ENCODE measurements around the gene SGK2. TPM values are rescaled to one million over a fixed set of nuclear protein-coding genes. Genes with fewer than 3 reads are reported as not detected.

Gene SGK2
- total RNA-seq, 1 experiment from 2014 or later: not detected

- Histone ChIP-seq H2AK5ac (ENCODE audit: insufficient read length, low read length) (no peak overlapping the region), H2AFZ (ENCODE audit: low read length) (no peak overlapping the region), H3K4me2 (ENCODE audit: insufficient read depth, insufficient read length, low read length) (no peak overlapping the region), H2BK120ac (ENCODE audit: low read depth, low read length, poor library complexity, severe bottlenecking) (no peak overlapping the region), H3K4me1 (ENCODE audit: insufficient read depth, low read length) (no peaks in the 10 kb centered on the region), H2BK5ac (ENCODE audit: insufficient read length, low read length) (no peak overlapping the region), H2BK15ac (ENCODE audit: low read depth, low read length) (no peak overlapping the region), H3K79me2 (ENCODE audit: insufficient read depth, low read length) (no peaks in the 10 kb centered on the region), H4K8ac (replicated peaks; ENCODE audit: insufficient read length, low read depth, low read length) (no peak overlapping the region), H3K79me1 (ENCODE audit: insufficient read depth, low read depth, low read length, poor library complexity, severe bottlenecking) (no peaks in the 10 kb centered on the region), H2BK20ac (ENCODE audit: low read depth, low read length, poor library complexity, severe bottlenecking) (no peak overlapping the region), H3K4ac (ENCODE audit: low read depth, low read length) (no peak overlapping the region), H2BK12ac (ENCODE audit: insufficient read length, low read depth, low read length) (no peak overlapping the region), H3K9me3 (ENCODE audit: control insufficient read depth, low read depth, low read length) (no peaks in the 10 kb centered on the region), H4K5ac (ENCODE audit: insufficient read length, low read depth, low read length) (no peak overlapping the region), H3K23me2 (ENCODE audit: insufficient read length, low read depth, low read length, poor library complexity, severe bottlenecking) (no peaks in the 10 kb centered on the region), H3K27me3 (ENCODE audit: insufficient read depth, low read length) (no peaks in the 10 kb centered on the region), H3K9ac (ENCODE audit: extremely low read depth, insufficient read length, low read length) (no peak overlapping the region), H3T11ph (ENCODE audit: low read length) (no peak overlapping the region), H3K23ac (ENCODE audit: insufficient read length, low read depth, low read length) (no peak overlapping the region), H3K56ac (ENCODE audit: insufficient read length, low read depth, low read length) (no peak overlapping the region), H3K14ac (ENCODE audit: insufficient read depth, low read length) (no peak overlapping the region), H4K20me1 (ENCODE audit: control insufficient read depth, insufficient read depth, insufficient read length) (no peaks in the 10 kb centered on the region), H3K27ac (ENCODE audit: insufficient read length, low read depth, low read length) (no peak overlapping the region), H4K91ac (ENCODE audit: insufficient read length, low read depth, low read length) (no peak overlapping the region), H3K18ac (ENCODE audit: insufficient read length, low read depth, low read length) (no peak overlapping the region)
- DNase-seq: no peak
- no peaks in the 10 kb centered on the region for H3K27me3 Mint-ChIP-seq (ENCODE audit: low read depth)
- 0 out of 7 replicates have a peak overlapping the region, but pooled peaks of 1 of the 3 experiments have one; percentile 39 for H3K27ac Mint-ChIP-seq
- TF ChIP-seq CTCF (conservative IDR thresholded peaks at IDR 0.05): no peak
- H3K4me1 Mint-ChIP-seq: peaks cover 3 to 4% of the 10 kb centered on the region in 2 experiments; a peak in 2 of 4 replicates
- no peak overlapping the region for H3K4me3 Mint-ChIP-seq
- H3K36me3 Mint-ChIP-seq (ENCODE audit: insufficient read depth in 1 of 3, low read depth in 3 of 3): peaks cover 26 to 35% (median 33%) of the 10 kb centered on the region in 3 experiments
- H3K9me3 Mint-ChIP-seq: peaks cover 10 to 14% of the 10 kb centered on the region in 2 experiments
- no CpG with 5 or more reads among the region's 4 CpGs for WGBS (ENCODE audit: extremely low coverage, insufficient read length, low lambda C conversion rate)
Measured at GRCh38 chr20:43549416-43550065, 9.3 kb upstream of the SGK2 start.
